Suprapubic skin (tissue), 4 donors: ENCODE results near the gene CIAO1. TPM values are rescaled to one million over a fixed set of nuclear protein-coding genes. Genes with fewer than 3 reads are reported as not detected.
"Not testable (repeated sequence)": the region's sequence is repeated elsewhere in the genome, so short reads cannot be mapped to it uniquely, and the experiment has no call there.

ENCODE experiments used
- DNase-seq, 2 donors: peaks; one replicate each; pipeline ENCODE4 v3.0.0-alpha.2; 2019; ENCODE audit warnings: low spot score in 2 of 2
- H3K27ac ChIP-seq: fragments of 200-600 bp; sonication (generic); one replicate; pipeline ENCODE4 v1.5.1; 2019
- H3K27me3 ChIP-seq: fragments of 200-600 bp; sonication (generic); one replicate; pipeline ENCODE4 v1.5.1; 2019
- H3K36me3 ChIP-seq: fragments of 200-600 bp; sonication (generic); one replicate; pipeline ENCODE4 v1.5.1; 2019
- H3K4me1 ChIP-seq: fragments of 200-600 bp; sonication (generic); one replicate; pipeline ENCODE4 v1.5.1; 2019
- H3K4me3 ChIP-seq: fragments of 200-600 bp; sonication (generic); one replicate; pipeline ENCODE4 v1.5.1; 2019; ENCODE audit warnings: mild to moderate bottlenecking
- H3K9me3 ChIP-seq: fragments of 200-600 bp; sonication (generic); one replicate; pipeline ENCODE4 v1.5.1; 2019
- CTCF ChIP-seq, 2 donors: fragments of 200-600 bp in 1 of 2; fragments of 450-650 bp in 1 of 2; sonication (generic) in 1 of 2; IDR thresholded peaks; one replicate each; pipeline ENCODE4 v1.5.1; 2016 to 2019; ENCODE audit warnings: antibody characterized with exemption in 2 of 2, mild to moderate bottlenecking in 1 of 2, moderate library complexity in 1 of 2
- EP300 ChIP-seq: sonication (generic); formaldehyde crosslinking; IDR thresholded peaks from one replicate; pipeline ENCODE4 v1.6.1; 2017; ENCODE audit warnings: antibody characterized with exemption
- POLR2A ChIP-seq, 2 donors: fragments of 450-650 bp; IDR thresholded peaks; one replicate each; pipeline ENCODE4 v1.6.1; 2017; ENCODE audit warnings: antibody characterized with exemption in 2 of 2, mild to moderate bottlenecking in 2 of 2, moderate library complexity in 2 of 2
- POLR2AphosphoS5 ChIP-seq, 3 donors: sonication (generic); formaldehyde crosslinking; IDR thresholded peaks; one replicate each; pipeline ENCODE4 v1.6.1; 2017; ENCODE audit warnings: antibody characterized with exemption in 3 of 3
- WGBS: methylation state at CpG from one replicate; pipeline ENCODE4 v1.1.5; 2018; 5-methylcytosine and 5-hydroxymethylcytosine counted together
- total RNA-seq, 4 donors: library from RNA; depleted of rRNA; stranded (reverse); fragments of >200 nt; gene quantifications; one replicate each; pipeline ENCODE4 v1.1.0, GENCODE V29; 2016

Gene CIAO1
- total RNA-seq, 4 donors from 2014 or later: 107 to 143 (median 110) TPM

DNA sequence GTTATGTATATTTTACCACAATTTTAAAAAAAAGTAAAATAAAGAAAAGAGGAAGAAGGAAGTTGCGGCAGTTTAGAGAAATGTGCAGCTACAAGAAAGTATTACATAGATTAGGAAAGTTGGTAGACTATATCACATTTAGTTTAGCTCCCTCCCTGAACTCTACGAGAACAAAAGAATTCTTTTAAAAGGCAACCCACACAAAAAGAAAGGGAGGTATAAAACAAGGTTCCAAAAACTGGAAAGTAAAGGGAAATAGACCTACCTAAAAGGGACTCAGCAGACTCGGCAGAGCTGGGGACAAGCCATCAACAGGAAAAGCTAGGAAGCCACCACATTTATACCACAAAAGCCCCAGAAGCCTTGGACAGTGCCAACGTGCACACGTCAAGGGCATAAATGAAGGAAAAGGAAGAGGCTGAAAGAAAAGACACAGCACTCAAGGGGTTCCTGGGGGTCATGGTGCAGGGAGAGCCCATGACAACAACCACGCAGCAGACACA, 9.4 kb upstream of the CIAO1 start:
- Histone ChIP-seq H3K9me3 (no peaks in the 10 kb centered on the region), H3K4me3 (no peak overlapping the region), H3K27ac (no peak overlapping the region), H3K27me3 (no peaks in the 10 kb centered on the region), H3K36me3 (peaks cover 43% of the 10 kb centered on the region), H3K4me1 (peaks cover 53% of the 10 kb centered on the region)
- DNase-seq: no peak
- TF ChIP-seq POLR2AphosphoS5 (IDR thresholded peaks at IDR 0.05) (no peak), EP300 (no peak), POLR2A (IDR thresholded peaks at IDR 0.05) (no peak), CTCF (IDR thresholded peaks at IDR 0.05) (no peak)
- WGBS: 64% methylated on average over 6 of the region's 6 CpGs

DNA sequence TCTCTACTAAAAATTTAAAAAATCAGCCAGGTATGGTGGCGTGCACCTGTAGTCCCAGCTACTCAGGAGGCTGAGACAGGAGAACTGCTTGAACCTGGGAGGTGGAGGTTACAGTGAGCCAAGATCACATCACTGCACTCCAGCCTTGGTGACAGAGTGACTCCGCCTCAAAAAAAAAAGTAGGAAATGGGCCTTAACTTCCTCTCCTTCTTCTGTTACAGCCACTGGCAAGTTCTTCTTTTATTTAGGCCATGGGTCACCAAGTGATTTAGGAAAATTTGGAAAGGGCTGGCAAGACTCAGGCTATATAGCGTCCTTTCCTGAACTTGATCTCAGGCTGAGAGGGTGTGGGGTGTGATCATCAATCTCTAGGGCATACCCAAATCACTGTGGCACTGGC, 8.3 kb upstream of the CIAO1 start:
- Histone ChIP-seq H3K4me1 (peaks cover 61% of the 10 kb centered on the region), H3K27ac (peak overlapping the region; percentile 43), H3K36me3 (peaks cover 32% of the 10 kb centered on the region)
- not testable (repeated sequence) for DNase-seq, H3K4me3 ChIP-seq, H3K27me3 ChIP-seq, H3K9me3 ChIP-seq
- WGBS: 92% methylated on average over 3 of the region's 3 CpGs

DNA sequence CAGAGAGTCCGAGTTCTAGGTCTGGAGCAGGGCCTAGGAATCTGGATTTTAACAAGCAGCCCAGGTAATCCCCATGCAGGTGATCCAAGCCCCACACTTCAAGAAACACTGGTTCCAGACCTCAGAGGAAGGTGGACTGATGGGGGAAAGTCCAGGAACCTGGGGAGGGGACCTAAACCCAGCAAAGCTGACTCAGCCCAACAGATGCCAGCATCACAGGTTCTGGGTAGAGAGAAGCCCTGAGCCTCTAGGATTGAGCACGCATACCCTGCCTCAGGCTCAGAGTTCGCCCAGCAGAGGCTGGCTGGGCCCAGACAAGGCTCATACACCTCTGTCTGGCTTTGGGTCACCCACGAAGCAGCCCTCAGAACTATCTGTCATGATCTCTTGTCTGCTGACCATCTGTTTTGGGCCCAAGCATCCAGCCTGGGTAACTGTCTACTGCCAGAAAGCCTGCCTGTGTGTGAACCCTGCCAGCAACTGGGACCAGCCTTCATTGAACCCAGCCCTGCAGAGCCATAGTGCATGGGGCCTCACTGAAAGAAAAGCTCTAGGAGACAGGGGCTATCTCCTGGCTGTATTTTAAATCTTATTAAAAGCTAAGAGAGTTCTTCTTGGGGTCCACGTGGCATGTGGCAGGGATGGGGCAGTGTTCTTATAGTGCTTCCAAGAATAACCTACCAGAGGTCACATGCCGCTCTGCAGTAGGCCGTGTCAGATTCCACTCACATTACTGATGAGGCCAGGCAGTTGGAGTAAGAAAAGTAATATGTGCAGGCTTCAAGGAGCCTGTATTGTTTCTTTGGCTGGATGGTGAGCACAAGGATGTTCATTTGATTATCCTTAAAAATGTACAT, 7.6 kb upstream of the CIAO1 start:
- WGBS: 73% methylated on average over 7 of the region's 7 CpGs
- H3K4me1 ChIP-seq: peaks cover 66% of the 10 kb centered on the region
- no peaks in the 10 kb centered on the region for H3K27me3 ChIP-seq
- peak overlapping the region; percentile 43 for H3K27ac ChIP-seq
- H3K36me3 ChIP-seq: peaks cover 26% of the 10 kb centered on the region
- DNase-seq: no peak
- no peaks in the 10 kb centered on the region for H3K9me3 ChIP-seq
- no peak overlapping the region for H3K4me3 ChIP-seq
- TF ChIP-seq POLR2AphosphoS5 (IDR thresholded peaks at IDR 0.05): no peak
- no peak for TF ChIP-seq CTCF (IDR thresholded peaks at IDR 0.05)
- no peak for TF ChIP-seq POLR2A (IDR thresholded peaks at IDR 0.05)
- no peak for TF ChIP-seq EP300

DNA sequence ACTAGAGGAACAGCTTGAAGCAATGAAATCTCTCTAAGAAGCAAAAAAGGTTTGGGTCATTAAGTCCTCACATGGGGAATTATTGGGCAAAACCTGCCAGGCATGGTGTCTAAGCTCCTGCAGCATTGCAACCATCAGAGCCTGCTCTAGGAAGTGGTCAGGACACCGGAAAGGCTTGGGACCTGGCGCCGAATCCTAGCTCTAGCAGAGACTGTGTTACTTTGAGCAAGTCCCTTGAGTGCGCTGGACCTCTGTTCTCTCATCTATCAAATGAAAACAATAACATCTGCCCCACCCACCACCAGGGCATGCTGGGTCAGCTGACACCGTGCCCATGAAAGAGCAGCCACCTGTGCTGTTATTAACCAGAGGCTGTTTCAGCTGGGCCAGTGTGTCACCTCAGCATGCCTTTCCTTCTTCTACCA, 6.5 kb upstream of the CIAO1 start:
- H3K27me3 ChIP-seq: no peaks in the 10 kb centered on the region
- H3K27ac ChIP-seq: peak overlapping the region; percentile 82
- H3K36me3 ChIP-seq: peaks cover 14% of the 10 kb centered on the region
- TF ChIP-seq CTCF (IDR thresholded peaks at IDR 0.05): no peak
- no peak for TF ChIP-seq EP300
- TF ChIP-seq POLR2AphosphoS5 (IDR thresholded peaks at IDR 0.05): no peak
- TF ChIP-seq POLR2A (IDR thresholded peaks at IDR 0.05): no peak
- peaks cover 76% of the 10 kb centered on the region for H3K4me1 ChIP-seq
- 73% methylated on average over 5 of the region's 5 CpGs for WGBS
- H3K9me3 ChIP-seq: no peaks in the 10 kb centered on the region
- no peak for DNase-seq
- no peak overlapping the region for H3K4me3 ChIP-seq

- peak in 1 of 2 donors; percentile 76 for DNase-seq
- WGBS: 36% methylated on average over 8 of the region's 10 CpGs
- H3K4me3 ChIP-seq: no peak overlapping the region
Observed at GRCh38 chr2:96260387-96261260, 5.4 kb upstream of the CIAO1 start.

More at GRCh38 chr2:96260387-96261260, 5.4 kb upstream of the CIAO1 start:
- Histone ChIP-seq H3K36me3 (peaks cover 8% of the 10 kb centered on the region), H3K4me1 (peaks cover 79% of the 10 kb centered on the region), H3K27me3 (no peaks in the 10 kb centered on the region), H3K27ac (peak overlapping the region; percentile 82), H3K9me3 (no peaks in the 10 kb centered on the region)
- TF ChIP-seq CTCF (IDR thresholded peaks at IDR 0.05): peak in 1 of 2 donors; percentile 27
- no peak for TF ChIP-seq POLR2AphosphoS5 (IDR thresholded peaks at IDR 0.05)
